Cardiac muscle cell (in vitro differentiated cells and primary cell): ENCODE measurements around the gene DIP2B. TPM values are rescaled to one million over a fixed set of nuclear protein-coding genes. Genes with fewer than 3 reads are reported as not detected.

ENCODE experiments used
- DNase-seq, 2 donors: peaks; one replicate each; pipeline versions ENCODE4 v3.0.0 to v3.0.0-alpha.2; 2010 to 2017; ENCODE audit warnings: low read depth in 1 of 2, low spot score in 1 of 2
- H3K27ac ChIP-seq: fragments of 200-600 bp; sonication (generic); 2 replicates; pipeline ENCODE4 v1.5.1; 2016
- H3K27me3 ChIP-seq: fragments of 200-600 bp; sonication (generic); 2 replicates; pipeline ENCODE4 v1.6.0; 2016; ENCODE audit warnings: control low read depth
- H3K36me3 ChIP-seq: fragments of 200-600 bp; sonication (generic); 2 replicates; pipeline ENCODE4 v1.5.1; 2016; ENCODE audit warnings: control low read depth
- H3K4me1 ChIP-seq: fragments of 200-600 bp; sonication (generic); 2 replicates; pipeline ENCODE4 v1.8.1; 2017; ENCODE audit warnings: low read depth, mild to moderate bottlenecking, mixed run types
- H3K4me3 ChIP-seq: fragments of 200-600 bp; sonication (generic); 2 replicates; pipeline ENCODE4 v1.5.1; 2016; ENCODE audit warnings: mild to moderate bottlenecking
- H3K9me3 ChIP-seq: fragments of 200-600 bp; sonication (generic); 2 replicates; pipeline ENCODE4 v1.5.1; 2017; ENCODE audit warnings: low read depth, mild to moderate bottlenecking, control low read depth
- CTCF ChIP-seq: IDR thresholded peaks from 2 replicates; pipeline ENCODE4 v1.5.1; 2012; ENCODE audit warnings: low read depth, mild to moderate bottlenecking, low read length
- polyA plus RNA-seq: library from polyadenylated mRNA; unstranded; fragments of >200 nt; fragmentation: Nextera tagmentation; extraction: Ambion mirVana; gene quantifications from 2 replicates; pipeline ENCODE4 v1.2.1, GENCODE V29; 2016
- total RNA-seq: library from RNA; depleted of rRNA; stranded (reverse); fragments of >200 nt; gene quantifications from 2 replicates; pipeline ENCODE4 v1.2.3, GENCODE V29; 2016

The DIP2B gene
- total and polyA plus RNA-seq, 2 experiments from 2014 or later = 15.5 to 55.1 TPM

GRCh38 chr12:50603817-50604639, 99.2 kb downstream of the DIP2B start:
- H3K27me3 ChIP-seq = no peaks in the 10 kb centered on the region
- H3K9me3 ChIP-seq = no peaks in the 10 kb centered on the region
- no peaks in the 10 kb centered on the region for H3K36me3 ChIP-seq
- TF ChIP-seq CTCF = no peak
- H3K4me3 ChIP-seq = no peak overlapping the region
- H3K4me1 ChIP-seq = peaks cover 18% of the 10 kb centered on the region
- peak overlapping the region; percentile 34 for H3K27ac ChIP-seq
- DNase-seq = peak; percentile 41 to 96

- no peaks in the 10 kb centered on the region for H3K36me3 ChIP-seq
Observed at GRCh38 chr12:50604640-50604920, 99.8 kb downstream of the DIP2B start.

GRCh38 chr12:50606675-50607375, 102.0 kb downstream of the DIP2B start:
- H3K9me3 ChIP-seq = no peaks in the 10 kb centered on the region
- H3K36me3 ChIP-seq = no peaks in the 10 kb centered on the region
- no peak for TF ChIP-seq CTCF
- peaks cover 27% of the 10 kb centered on the region for H3K4me1 ChIP-seq
- peak in 1 of 2 donors; percentile 40 for DNase-seq
- H3K4me3 ChIP-seq = no peak overlapping the region
- H3K27ac ChIP-seq = no peak overlapping the region
- H3K27me3 ChIP-seq = no peaks in the 10 kb centered on the region

More at GRCh38 chr12:50604640-50604920, 99.8 kb downstream of the DIP2B start:
- no peak for DNase-seq
- Histone ChIP-seq H3K4me1 (peaks cover 21% of the 10 kb centered on the region), H3K27ac (no peak overlapping the region), H3K27me3 (no peaks in the 10 kb centered on the region), H3K9me3 (no peaks in the 10 kb centered on the region), H3K4me3 (no peak overlapping the region)
- no peak for TF ChIP-seq CTCF

GRCh38 chr12:50609292-50609874, 104.6 kb downstream of the DIP2B start:
- H3K9me3 ChIP-seq = no peaks in the 10 kb centered on the region
- no peak for DNase-seq
- no peak for TF ChIP-seq CTCF
- H3K27ac ChIP-seq = no peak overlapping the region
- no peaks in the 10 kb centered on the region for H3K36me3 ChIP-seq
- H3K4me3 ChIP-seq = no peak overlapping the region
- no peaks in the 10 kb centered on the region for H3K27me3 ChIP-seq
- peaks cover 25% of the 10 kb centered on the region for H3K4me1 ChIP-seq

GRCh38 chr12:50610171-50610570, 105.4 kb downstream of the DIP2B start:
- no peaks in the 10 kb centered on the region for H3K9me3 ChIP-seq

More at GRCh38 chr12:50610171-50610570, 105.4 kb downstream of the DIP2B start:
- Histone ChIP-seq H3K36me3 (no peaks in the 10 kb centered on the region), H3K27ac (peak overlapping the region; percentile 46), H3K27me3 (no peaks in the 10 kb centered on the region), H3K4me1 (peaks cover 25% of the 10 kb centered on the region), H3K4me3 (no peak overlapping the region)
- no peak for DNase-seq
- TF ChIP-seq CTCF = no peak
